Measurements from ENCODE around the gene SBNO2. TPM values are rescaled to one million over a fixed set of nuclear protein-coding genes. Genes with fewer than 3 reads are reported as not detected.

SBNO2 gene
- total RNA-seq, 1 experiment from 2014 or later: 97.8 TPM

DNA sequence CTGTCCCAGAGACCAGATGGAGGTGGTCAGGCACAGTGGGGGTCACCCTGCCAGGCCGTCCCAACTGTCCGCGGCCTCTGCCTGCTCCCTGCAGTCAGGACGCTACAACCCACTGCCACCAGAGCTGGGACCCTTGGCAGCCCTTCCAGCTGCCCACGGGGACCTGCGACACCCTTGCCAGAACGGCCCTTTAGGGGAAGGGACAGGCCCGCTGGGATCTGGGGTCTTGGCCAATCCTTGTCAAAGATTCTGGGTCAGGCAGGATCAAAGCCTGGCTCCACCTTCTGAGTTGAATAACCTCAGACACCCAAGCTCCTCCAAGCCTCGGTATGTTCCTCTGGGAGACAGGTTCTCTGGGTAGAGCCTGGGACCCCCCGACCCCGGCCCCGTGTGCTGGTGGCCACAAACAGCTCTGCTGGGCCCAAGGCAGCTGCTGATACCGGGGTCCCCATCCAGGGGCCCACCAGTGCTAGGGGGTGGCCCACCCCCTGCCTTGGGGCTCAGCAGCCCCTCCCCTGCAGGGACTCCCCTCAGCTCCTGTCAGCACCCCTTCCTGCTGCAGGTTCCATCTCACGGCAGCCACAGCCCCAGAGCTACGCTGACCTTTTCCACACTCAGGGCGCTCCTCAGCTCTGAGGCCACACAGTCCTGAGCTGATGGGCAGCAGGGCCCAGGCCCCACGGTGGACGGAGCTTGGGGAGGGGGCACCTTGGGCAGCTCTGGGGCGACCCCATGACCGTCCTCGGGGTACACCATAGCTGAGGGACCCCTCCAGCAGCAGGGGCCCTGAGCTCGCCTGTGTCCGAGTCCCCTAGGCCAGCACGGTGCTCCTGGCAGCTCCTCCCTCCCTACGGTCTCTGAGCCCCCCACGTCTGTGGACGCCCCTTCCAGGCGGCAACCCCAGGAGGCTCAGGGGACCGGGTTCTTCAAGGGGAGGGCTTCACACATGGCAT is 18.4 kb downstream of the SBNO2 start:
- CTCF ChIA-PET: no interaction called here
- no TSS peak for BruUV-seq (replicated peaks)
- intact Hi-C loops (cut with micrococcal nuclease; ENCODE audit: unreplicated experiment): no loop called here
- no peaks in the 10 kb centered on the region for H3K4me1 Mint-ChIP-seq (ENCODE audit: low read depth, unreplicated experiment)
- TF ChIP-seq, protein P1, sequence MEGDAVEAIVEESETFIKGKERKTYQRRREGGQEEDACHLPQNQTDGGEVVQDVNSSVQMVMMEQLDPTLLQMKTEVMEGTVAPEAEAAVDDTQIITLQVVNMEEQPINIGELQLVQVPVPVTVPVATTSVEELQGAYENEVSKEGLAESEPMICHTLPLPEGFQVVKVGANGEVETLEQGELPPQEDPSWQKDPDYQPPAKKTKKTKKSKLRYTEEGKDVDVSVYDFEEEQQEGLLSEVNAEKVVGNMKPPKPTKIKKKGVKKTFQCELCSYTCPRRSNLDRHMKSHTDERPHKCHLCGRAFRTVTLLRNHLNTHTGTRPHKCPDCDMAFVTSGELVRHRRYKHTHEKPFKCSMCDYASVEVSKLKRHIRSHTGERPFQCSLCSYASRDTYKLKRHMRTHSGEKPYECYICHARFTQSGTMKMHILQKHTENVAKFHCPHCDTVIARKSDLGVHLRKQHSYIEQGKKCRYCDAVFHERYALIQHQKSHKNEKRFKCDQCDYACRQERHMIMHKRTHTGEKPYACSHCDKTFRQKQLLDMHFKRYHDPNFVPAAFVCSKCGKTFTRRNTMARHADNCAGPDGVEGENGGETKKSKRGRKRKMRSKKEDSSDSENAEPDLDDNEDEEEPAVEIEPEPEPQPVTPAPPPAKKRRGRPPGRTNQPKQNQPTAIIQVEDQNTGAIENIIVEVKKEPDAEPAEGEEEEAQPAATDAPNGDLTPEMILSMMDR (IDR thresholded peaks at IDR 0.05; ENCODE audit: unreplicated experiment): no peak
- no peak for DNase-seq
- H3K27ac Mint-ChIP-seq (ENCODE audit: unreplicated experiment): no peak overlapping the region
- no peaks in the 10 kb centered on the region for H3K9me3 Mint-ChIP-seq (ENCODE audit: low read depth, unreplicated experiment)
- peak overlapping the region; percentile 24 for H3K4me3 Mint-ChIP-seq (ENCODE audit: low read depth, unreplicated experiment)
- no peaks in the 10 kb centered on the region for H3K27me3 Mint-ChIP-seq (ENCODE audit: unreplicated experiment)
- H3K36me3 Mint-ChIP-seq (ENCODE audit: insufficient read depth, unreplicated experiment): peaks cover 33% of the 10 kb centered on the region

DNA sequence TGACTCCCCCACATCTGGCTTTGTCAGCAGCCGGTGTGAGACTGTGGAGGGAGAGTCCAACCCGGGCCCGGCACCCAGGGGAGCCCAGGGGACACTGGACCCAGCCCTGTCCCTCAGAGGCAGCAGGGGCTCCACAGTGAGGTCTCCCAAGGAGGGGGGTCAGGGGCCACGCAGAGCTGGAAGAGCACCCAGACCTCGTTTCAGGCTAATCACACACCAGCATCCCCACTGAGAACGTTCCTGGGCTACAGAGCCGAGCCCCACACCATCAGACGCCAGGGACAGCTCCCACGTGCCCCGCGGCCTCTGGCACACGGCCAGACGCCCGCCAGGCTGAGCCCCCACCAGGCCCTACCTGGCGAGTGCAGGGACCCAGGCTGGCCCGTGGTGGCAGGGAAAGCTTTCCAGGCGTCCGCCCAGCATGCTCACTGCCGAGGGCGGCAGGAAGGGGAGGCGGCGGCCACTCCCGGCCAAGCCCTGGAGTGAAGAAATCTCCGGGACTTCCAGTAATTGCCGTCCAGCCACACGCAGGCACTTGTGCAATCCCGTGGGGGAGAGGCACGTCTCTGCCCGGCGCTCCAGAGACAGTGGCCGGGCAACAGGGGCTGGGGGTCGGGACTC is 19.2 kb downstream of the SBNO2 start:
- H3K9me3 Mint-ChIP-seq (ENCODE audit: low read depth, unreplicated experiment): no peaks in the 10 kb centered on the region
- TF ChIP-seq, protein P1 (IDR thresholded peaks at IDR 0.05; ENCODE audit: unreplicated experiment): no peak
- CTCF ChIA-PET: no interaction called here
- intact Hi-C loops (cut with micrococcal nuclease; ENCODE audit: unreplicated experiment): no loop called here
- H3K4me1 Mint-ChIP-seq (ENCODE audit: low read depth, unreplicated experiment): no peaks in the 10 kb centered on the region
- H3K27me3 Mint-ChIP-seq (ENCODE audit: unreplicated experiment): no peaks in the 10 kb centered on the region
- BruUV-seq (replicated peaks): no TSS peak
- H3K36me3 Mint-ChIP-seq (ENCODE audit: insufficient read depth, unreplicated experiment): peaks cover 28% of the 10 kb centered on the region
- peak overlapping the region; percentile 24 for H3K4me3 Mint-ChIP-seq (ENCODE audit: low read depth, unreplicated experiment)
- no peak overlapping the region for H3K27ac Mint-ChIP-seq (ENCODE audit: unreplicated experiment)
- peak; percentile 66 for DNase-seq

DNA sequence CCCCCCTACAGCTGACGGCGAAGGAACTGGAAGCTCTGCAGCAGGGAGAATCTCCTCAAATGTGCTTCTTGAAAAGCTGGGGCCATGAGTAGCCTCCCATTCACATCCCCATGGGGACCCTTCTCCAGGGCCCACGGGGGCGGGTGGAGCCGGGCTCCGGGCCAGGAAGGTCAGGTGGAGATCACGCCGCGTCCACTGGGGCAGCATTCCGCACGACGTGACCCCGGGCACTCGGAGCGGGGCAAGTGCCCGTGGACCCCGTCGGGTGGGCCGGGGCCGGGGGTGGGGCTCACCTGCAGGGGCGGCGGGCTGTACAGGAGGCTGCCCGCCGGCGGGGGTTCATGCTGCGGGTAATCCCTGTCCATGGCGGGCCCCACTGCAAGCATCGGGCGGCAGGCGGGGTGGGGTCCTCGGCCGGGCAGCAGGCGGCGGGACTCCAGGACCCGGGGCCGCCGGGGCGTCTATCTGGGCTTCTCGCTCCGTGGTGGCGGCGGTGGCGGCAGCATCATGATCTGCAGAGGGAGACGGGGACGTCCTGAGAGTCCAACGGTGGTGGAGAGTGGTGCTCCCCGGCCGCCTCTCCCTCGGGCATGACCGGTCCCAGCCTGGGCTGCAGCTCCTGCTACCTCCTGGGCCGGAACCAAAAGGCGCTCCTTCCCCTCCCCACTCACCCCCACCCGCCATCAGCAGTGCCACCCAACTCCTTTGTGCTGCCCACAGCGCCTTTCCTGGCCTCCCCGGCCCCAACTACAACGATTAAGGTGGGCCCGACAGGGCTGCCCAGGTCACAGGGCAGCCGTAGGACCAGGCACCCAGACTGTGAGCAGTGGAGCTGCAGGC is 20.0 kb downstream of the SBNO2 start:
- no TSS peak for BruUV-seq (replicated peaks)
- Mint-ChIP-seq H3K27ac (ENCODE audit: unreplicated experiment) (no peak overlapping the region), H3K27me3 (ENCODE audit: unreplicated experiment) (no peaks in the 10 kb centered on the region), H3K36me3 (ENCODE audit: insufficient read depth, unreplicated experiment) (peaks cover 28% of the 10 kb centered on the region), H3K4me1 (ENCODE audit: low read depth, unreplicated experiment) (no peaks in the 10 kb centered on the region), H3K9me3 (ENCODE audit: low read depth, unreplicated experiment) (no peaks in the 10 kb centered on the region), H3K4me3 (ENCODE audit: low read depth, unreplicated experiment) (no peak overlapping the region)
- CTCF ChIA-PET: no interaction called here
- intact Hi-C loops (cut with micrococcal nuclease; ENCODE audit: unreplicated experiment): no loop called here
- DNase-seq: no peak
- TF ChIP-seq, protein P1 (IDR thresholded peaks at IDR 0.05; ENCODE audit: unreplicated experiment): no peak

DNA sequence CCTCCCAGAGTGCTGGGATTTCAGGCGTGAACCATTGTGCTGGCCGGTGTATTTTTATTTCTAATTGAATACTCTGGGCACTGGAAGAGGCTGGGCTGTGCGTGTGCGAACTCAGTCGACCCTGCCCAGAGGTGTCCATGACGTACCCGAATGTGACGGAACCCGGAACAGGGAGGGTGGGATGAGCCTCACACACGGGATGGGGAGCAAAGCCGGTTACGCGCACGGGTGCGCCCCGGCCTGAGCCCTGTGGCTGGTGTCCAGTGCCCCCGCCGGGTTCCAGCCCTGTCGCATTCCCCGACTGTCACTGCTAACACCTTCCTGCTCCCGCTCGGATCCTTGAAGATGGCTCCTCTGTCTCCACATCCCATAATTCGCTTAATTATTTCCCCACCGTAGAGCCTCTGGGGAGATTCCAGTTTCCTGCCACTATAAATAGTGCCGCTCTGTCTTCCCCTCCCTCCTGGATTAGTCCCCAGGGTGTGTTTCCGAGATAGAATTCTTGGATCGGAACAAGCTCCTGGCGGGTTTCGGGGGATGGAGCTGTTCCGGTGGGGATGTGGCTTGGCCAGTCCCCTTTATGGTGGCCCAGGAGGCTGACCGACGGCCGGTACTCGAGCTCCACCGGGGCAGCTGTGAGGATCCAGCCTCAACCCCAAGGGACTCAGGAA is 22.0 kb downstream of the SBNO2 start:
- intact Hi-C loops (cut with micrococcal nuclease; ENCODE audit: unreplicated experiment): no loop called here
- CTCF ChIA-PET: no interaction called here
- no peak overlapping the region for H3K4me3 Mint-ChIP-seq (ENCODE audit: low read depth, unreplicated experiment)
- no peaks in the 10 kb centered on the region for H3K27me3 Mint-ChIP-seq (ENCODE audit: unreplicated experiment)
- H3K4me1 Mint-ChIP-seq (ENCODE audit: low read depth, unreplicated experiment): no peaks in the 10 kb centered on the region
- TF ChIP-seq, protein P1 (IDR thresholded peaks at IDR 0.05; ENCODE audit: unreplicated experiment): no peak
- H3K27ac Mint-ChIP-seq (ENCODE audit: unreplicated experiment): no peak overlapping the region
- DNase-seq: no peak
- peaks cover 28% of the 10 kb centered on the region for H3K36me3 Mint-ChIP-seq (ENCODE audit: insufficient read depth, unreplicated experiment)
- H3K9me3 Mint-ChIP-seq (ENCODE audit: low read depth, unreplicated experiment): no peaks in the 10 kb centered on the region
- no TSS peak for BruUV-seq (replicated peaks)
